Measurements from ENCODE around the gene CCT7.
"Not testable (repeated sequence)": the region's sequence is repeated elsewhere in the genome, so short reads cannot be mapped to it uniquely, and the experiment has no call there.

CCT7 gene

DNA sequence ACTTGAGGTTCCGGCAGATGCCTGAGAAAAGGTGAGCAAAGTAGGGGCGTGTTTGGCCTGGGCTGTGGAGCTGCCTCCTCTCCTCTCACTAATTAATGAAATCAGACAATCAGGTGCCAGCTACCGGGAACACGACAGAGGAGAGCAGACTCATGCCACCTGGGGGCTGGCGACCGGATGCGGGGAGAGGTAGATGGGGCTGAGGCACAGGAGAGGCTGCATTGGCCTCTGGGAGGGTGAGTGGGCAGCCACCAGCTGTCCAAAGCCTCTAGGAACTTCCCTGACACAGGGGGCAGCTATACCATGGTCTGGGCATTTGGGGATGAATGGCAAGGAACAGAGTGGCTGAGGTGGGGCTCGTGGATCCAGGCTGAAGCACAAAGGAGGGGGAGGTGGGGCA lies 25.2 kb downstream of the CCT7 start:
- Histone ChIP-seq H3K9me3 (no peaks in the 10 kb centered on the region), H3K27ac (no peak overlapping the region), H3K4me2 (no peak overlapping the region), H4K20me1 (peaks cover 87% of the 10 kb centered on the region), H3K27me3 (no peaks in the 10 kb centered on the region), H3K4me3 (no peak overlapping the region), H3K9ac (no peak overlapping the region), H3K36me3 (peaks cover 100% of the 10 kb centered on the region), H3K4me1 (peaks cover 25% of the 10 kb centered on the region)
- no peak for TF ChIP-seq Cebpa-rat (IDR thresholded peaks at IDR 0.05)

DNA sequence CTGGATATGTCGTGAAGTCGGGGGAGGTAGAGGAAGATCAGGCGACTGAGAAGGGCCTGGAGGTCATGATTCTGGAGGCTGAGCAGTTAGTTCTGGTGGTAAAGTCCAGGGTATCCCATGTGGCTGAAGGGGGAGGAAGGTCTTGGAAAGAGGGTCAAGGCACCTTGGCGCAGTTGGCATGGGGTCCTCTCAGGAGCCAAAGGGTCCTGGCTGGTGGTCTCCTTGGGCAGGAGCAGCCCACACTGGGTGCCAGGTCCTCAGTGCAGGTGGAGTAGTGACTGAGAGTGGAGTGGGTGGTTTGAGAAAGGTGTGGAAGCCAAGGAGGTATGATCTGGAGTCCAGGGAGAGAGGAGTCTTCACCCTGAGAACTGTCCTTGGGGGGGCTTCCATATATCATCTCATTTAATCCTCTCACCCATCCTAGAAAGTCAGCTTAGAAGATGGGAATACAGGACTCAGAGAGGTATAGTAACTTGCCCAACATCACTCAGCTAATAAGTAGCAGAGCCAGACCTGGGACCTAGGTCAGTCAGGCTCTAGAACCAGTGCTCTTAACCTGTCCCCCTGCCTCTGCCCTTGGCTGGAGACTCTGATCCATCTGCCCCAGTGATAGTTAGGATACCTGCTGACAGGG lies 25.7 kb downstream of the CCT7 start:
- no peaks in the 10 kb centered on the region for H3K9me3 ChIP-seq
- TF ChIP-seq Cebpa-rat (IDR thresholded peaks at IDR 0.05), result no peak
- no peak overlapping the region for H3K4me3 ChIP-seq
- H3K9ac ChIP-seq, result no peak overlapping the region
- H3K36me3 ChIP-seq, result peaks cover 100% of the 10 kb centered on the region
- H3K4me1 ChIP-seq, result peaks cover 22% of the 10 kb centered on the region
- H3K27me3 ChIP-seq, result no peaks in the 10 kb centered on the region
- no peak overlapping the region for H3K27ac ChIP-seq
- no peak overlapping the region for H3K4me2 ChIP-seq
- H4K20me1 ChIP-seq, result peaks cover 87% of the 10 kb centered on the region

DNA sequence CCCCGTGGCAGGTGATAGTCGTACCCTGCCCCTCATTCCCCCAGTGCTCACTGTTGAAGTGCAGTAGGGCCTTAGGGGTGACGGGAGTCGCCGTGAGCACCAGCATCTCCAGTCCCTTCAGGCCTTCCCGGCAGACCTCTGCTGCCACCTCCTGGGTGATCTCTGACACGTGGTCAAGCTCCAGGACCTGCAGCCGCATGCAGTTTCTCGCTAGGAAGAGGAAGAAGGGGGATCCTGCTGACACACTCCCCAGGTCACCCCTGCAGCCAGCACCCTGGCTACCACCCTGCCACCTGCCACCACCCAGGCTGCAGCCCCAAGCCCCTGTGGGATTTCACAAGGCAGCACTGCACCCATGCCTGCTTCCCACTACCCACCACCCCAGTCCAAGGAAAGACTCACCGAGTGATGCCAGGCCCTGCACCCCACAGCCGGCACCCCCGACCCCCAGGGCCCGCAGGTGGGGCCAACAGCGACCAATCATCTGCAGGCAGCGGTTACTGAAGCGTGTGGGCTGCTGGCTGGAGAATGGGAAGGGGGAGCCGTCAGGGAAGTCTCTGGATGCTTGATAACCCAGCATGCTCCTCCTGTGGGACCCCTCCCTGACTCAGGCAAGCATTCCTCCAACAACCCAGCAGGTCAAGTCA lies 26.4 kb downstream of the CCT7 start:
- Histone ChIP-seq H3K4me1 (peaks cover 15% of the 10 kb centered on the region), H3K27me3 (no peaks in the 10 kb centered on the region), H3K9me3 (no peaks in the 10 kb centered on the region), H4K20me1 (peaks cover 87% of the 10 kb centered on the region), H3K27ac (no peak overlapping the region), H3K9ac (no peak overlapping the region), H3K36me3 (peaks cover 100% of the 10 kb centered on the region), H3K4me3 (no peak overlapping the region), H3K4me2 (no peak overlapping the region)
- no peak for TF ChIP-seq Cebpa-rat (IDR thresholded peaks at IDR 0.05)

DNA sequence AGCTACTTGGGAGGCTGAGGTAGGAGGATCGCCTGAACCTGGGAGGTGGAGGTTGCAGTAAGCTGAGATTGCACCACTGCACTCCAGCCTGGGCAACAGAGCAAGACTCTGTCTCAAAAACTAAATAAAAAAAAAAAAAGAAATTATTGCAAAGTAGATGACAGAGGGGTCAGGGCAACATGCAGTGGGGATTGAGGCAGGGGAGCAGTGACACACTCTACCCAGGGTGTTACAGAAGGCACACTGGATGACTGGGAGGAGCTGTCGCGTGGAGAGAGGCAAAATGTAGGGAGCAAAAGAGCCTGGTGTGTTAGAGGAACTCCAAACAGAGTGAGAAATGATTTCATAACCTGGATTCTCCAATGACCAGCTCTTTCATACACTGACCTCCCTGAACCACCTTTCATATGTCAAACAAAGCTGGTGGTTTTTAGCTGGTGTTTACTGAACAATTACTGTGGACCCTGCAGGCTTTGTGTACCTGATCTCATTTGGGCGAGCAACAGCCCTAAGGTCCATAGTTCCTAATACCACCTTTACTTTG lies 28.1 kb downstream of the CCT7 start:
- Histone ChIP-seq H3K9ac (no peak overlapping the region), H3K9me3 (no peaks in the 10 kb centered on the region), H3K36me3 (peaks cover 100% of the 10 kb centered on the region), H3K4me3 (no peak overlapping the region), H3K27me3 (no peaks in the 10 kb centered on the region), H3K27ac (no peak overlapping the region), H4K20me1 (peaks cover 87% of the 10 kb centered on the region), H3K4me1 (peaks cover 14% of the 10 kb centered on the region; the same call in 1 of the 2 replicates), H3K4me2 (no peak overlapping the region)
- no peak for TF ChIP-seq Cebpa-rat (IDR thresholded peaks at IDR 0.05)

DNA sequence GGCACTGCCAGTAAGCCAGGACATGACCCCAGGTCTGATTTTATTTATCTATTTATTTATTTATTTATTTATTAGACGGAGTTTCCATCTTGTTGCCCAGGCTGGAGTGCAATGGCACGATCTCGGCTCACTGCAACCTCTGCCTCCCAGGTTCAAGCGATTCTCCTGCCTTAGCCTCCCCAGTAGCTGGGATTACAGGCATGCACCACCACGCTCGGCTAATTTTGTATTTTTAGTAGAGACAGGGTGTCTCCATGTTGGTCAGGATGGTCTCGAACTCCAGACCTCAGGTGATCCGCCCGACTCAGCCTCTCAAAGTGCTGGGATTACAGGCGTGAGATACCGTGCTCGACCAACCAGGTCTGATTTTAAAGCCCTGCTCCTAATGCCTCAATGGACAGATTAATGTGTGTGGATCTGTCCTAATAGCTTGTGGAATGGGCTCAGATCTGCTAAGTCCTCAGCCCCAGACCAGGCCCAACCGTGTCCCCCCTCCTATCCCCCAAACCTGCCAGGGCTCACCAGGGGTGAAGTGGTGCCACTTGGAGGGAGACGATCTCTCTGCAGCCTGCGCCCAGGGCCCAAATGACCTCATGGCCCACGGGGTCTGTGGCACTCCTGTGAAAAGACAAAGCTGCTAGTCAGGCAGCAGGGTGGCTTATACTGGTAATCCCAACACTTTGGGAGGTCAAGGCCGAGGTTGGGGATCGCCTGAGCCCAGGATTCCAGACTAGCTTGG lies 28.8 kb downstream of the CCT7 start:
- not testable (repeated sequence) for H3K9ac ChIP-seq, H3K27me3 ChIP-seq, H3K4me2 ChIP-seq, H3K27ac ChIP-seq, H3K4me3 ChIP-seq, H3K9me3 ChIP-seq
- Histone ChIP-seq H3K4me1 (peaks cover 10% of the 10 kb centered on the region; the same call in 1 of the 2 replicates), H3K36me3 (peaks cover 100% of the 10 kb centered on the region), H4K20me1 (peaks cover 87% of the 10 kb centered on the region)

DNA sequence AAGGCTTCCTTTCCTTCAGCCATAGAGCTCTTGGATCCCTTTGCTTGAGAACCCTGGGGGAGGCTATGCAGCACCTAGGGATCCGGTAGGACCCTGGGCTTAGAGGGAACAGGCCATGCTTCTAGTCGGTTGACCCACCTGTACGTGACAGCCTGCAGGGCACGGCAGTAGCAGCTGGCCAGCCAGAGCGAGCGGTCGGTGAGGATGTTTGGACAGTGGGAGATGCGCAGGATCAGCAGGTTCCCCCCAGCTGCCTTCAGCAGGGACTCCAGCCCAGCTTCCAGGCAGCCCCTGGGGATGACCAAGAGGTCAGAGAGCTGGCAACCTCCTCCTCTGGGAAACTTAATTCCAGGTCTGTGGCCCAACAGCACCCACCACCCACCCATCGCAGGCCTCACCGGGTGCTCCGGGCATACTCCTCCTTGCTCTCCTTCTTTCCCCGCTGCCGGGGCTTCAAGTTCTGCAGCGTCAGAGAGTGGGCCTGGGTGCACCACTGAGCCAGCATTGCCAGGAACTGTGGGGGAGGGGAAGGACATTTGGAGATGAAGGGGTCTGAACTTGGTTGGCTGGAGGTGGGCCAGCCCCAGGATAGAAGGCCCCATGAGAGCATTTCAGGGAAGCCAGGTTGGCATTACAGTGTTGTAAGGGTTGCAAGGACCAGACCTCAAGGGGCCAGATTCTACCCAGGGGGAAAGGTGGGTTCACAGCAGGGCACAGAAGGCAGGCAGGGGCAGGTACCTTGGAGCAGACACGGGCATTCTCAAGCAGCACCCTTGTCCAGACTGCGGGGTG lies 29.6 kb downstream of the CCT7 start:
- Histone ChIP-seq H3K4me3 (no peak overlapping the region), H3K27ac (no peak overlapping the region), H3K36me3 (peaks cover 100% of the 10 kb centered on the region), H3K4me1 (0 out of 2 replicates have a peak, but pooled peaks cover 4% of the 10 kb centered on the region), H3K9me3 (no peaks in the 10 kb centered on the region), H3K4me2 (no peak overlapping the region), H3K9ac (no peak overlapping the region), H3K27me3 (no peaks in the 10 kb centered on the region), H4K20me1 (peaks cover 87% of the 10 kb centered on the region)
- no peak for TF ChIP-seq Cebpa-rat (IDR thresholded peaks at IDR 0.05)

DNA sequence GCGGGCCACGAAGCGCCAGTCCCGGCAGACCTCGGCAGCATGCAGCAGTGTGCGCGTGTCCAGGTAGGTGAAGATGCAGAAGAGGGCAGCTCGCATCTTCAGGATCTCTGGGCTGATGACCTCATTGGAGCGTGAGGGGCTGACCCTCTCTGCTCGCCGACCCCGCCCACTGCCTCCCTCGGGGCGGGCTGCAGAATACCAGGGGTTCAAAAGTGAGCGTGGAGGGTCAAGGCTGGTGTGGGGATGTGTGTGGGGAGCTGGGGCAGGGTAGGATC lies 30.2 kb downstream of the CCT7 start:
- H4K20me1 ChIP-seq, result peaks cover 87% of the 10 kb centered on the region
- no peak overlapping the region for H3K27ac ChIP-seq
- H3K9me3 ChIP-seq, result no peaks in the 10 kb centered on the region
- H3K36me3 ChIP-seq, result peaks cover 100% of the 10 kb centered on the region
- no peaks in the 10 kb centered on the region for H3K27me3 ChIP-seq
- no peak overlapping the region for H3K4me2 ChIP-seq
- TF ChIP-seq Cebpa-rat (IDR thresholded peaks at IDR 0.05), result no peak
- no peak overlapping the region for H3K9ac ChIP-seq
- H3K4me3 ChIP-seq, result no peak overlapping the region
- H3K4me1 ChIP-seq, result 0 out of 2 replicates have a peak, but pooled peaks cover 4% of the 10 kb centered on the region

DNA sequence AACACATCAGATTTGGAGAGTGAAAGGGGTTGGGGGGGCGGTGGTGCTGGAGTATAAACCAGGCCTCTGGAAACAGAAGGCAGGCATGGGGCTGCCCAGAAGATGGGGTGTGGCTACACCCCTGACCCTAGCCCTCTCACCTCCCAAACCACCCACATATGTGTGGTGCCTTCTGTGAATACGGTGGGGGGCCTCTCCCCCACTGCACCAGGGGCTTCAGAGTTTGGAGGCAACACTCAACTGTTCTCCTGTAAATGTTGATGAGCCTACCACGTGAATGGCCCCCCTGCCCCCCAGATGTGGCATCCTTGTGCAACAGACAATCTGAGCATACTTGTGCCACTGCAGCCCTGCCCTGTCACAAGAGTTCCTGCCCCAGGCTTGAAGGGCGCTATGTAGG lies 30.7 kb downstream of the CCT7 start:
- peaks cover 89% of the 10 kb centered on the region for H4K20me1 ChIP-seq
- no peak overlapping the region for H3K9ac ChIP-seq
- no peak for TF ChIP-seq Cebpa-rat (IDR thresholded peaks at IDR 0.05)
- no peaks in the 10 kb centered on the region for H3K27me3 ChIP-seq
- H3K4me3 ChIP-seq, result no peak overlapping the region
- H3K9me3 ChIP-seq, result no peaks in the 10 kb centered on the region
- H3K36me3 ChIP-seq, result peaks cover 100% of the 10 kb centered on the region
- H3K4me1 ChIP-seq, result 0 out of 2 replicates have a peak, but pooled peaks cover 4% of the 10 kb centered on the region
- H3K27ac ChIP-seq, result no peak overlapping the region
- no peak overlapping the region for H3K4me2 ChIP-seq

DNA sequence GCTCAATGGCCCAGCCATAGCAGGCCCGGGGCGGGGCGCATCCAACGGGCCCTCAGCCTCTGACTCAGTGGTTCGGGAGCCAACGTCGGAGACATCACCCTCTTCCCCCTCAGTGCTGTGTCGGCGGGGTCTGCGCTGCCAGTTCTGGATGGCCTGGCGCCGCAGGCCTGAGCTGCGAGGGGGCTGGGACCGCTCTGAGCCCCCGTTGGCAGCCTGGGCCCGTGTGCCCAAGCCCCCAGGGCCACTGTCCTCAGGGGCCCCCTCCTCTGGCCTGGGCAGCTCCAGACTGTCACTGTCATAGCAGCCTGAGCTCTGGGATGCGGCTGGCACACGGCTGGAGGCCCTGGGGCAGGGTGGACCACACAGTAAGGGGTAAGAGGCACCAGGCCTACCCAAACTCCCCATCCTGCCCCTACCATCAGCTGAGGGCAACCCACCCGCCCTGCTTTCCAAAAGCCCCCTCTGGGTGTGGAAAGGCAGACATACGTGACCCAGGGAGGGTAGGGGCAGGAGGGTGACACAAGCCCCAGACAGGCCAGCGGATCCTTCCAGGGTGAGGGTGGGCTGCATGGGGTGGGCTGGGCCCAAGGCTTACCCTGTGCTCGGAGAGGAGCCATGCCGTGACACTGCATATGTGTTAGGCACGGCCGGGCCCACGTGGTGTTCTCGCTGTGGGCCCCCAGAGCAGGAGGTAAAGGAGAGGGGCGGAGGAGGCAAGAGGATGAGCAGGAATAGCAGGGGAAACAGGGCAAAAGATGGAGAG lies 31.4 kb downstream of the CCT7 start:
- H3K9ac ChIP-seq, result no peak overlapping the region
- no peak overlapping the region for H3K27ac ChIP-seq
- H3K27me3 ChIP-seq, result no peaks in the 10 kb centered on the region
- no peak overlapping the region for H3K4me2 ChIP-seq
- no peak overlapping the region for H3K4me3 ChIP-seq
- H4K20me1 ChIP-seq, result peaks cover 89% of the 10 kb centered on the region
- no peaks in the 10 kb centered on the region for H3K9me3 ChIP-seq
- TF ChIP-seq Cebpa-rat (IDR thresholded peaks at IDR 0.05), result no peak
- 0 out of 2 replicates have a peak, but pooled peaks cover 2% of the 10 kb centered on the region for H3K4me1 ChIP-seq
- H3K36me3 ChIP-seq, result peaks cover 100% of the 10 kb centered on the region
